HepG2 (cell line): ENCODE data around the gene ACAN. TPM values are rescaled to one million over a fixed set of nuclear protein-coding genes. Genes with fewer than 3 reads are reported as not detected.

Experiments
- ATAC-seq: fragments of 200-7000 bp; cut with Tn5 transposase; 3 replicates; pipeline ENCODE4 v1.9.1; 2020; ENCODE audit warnings: mild to moderate bottlenecking, moderate library complexity
- BruUV-seq: library from RNA; stranded (reverse); fragments of 400-500 nt; replicated peaks from 2 replicates; lab custom pipeline; 2021; lab: Mats Ljungman, UMichigan
- CTCF ChIA-PET: fragments of 300-600 bp; formaldehyde crosslinking; extraction: SDS; loops from one replicate; lab custom pipeline; 2021; ENCODE audit warnings: low total read pairs, inconsistent platforms, low intra/inter-chr PET ratio; lab: Yijun Ruan, JAX
- POLR2A ChIA-PET: fragments of 350-600 bp; sonication (Branson Sonifier 250); formaldehyde crosslinking; loops from one replicate; lab custom pipeline; 2020; ENCODE audit warnings: antibody characterized with exemption, inconsistent platforms; lab: Yijun Ruan, JAX
- DNase-seq: peaks from one replicate; pipeline ENCODE4 v3.0.0-alpha.2; 2015; ENCODE audit warnings: low spot score
- FAIRE-seq: peaks from 3 replicates; lab custom pipeline; 2011; peaks lifted over from hg19 to GRCh38; lab: Jason Lieb, UNC
- H2AFZ ChIP-seq: one replicate; pipeline ENCODE4 v1.6.1; 2011; ENCODE audit warnings: low read length, inconsistent platforms
- H3K27ac ChIP-seq: fragments of 300-600 bp; 3 replicates; pipeline ENCODE4 v1.8.0; 2011; ENCODE audit warnings: mixed run types, mild to moderate bottlenecking, mixed read lengths, low read length, inconsistent platforms; ENCODE audit not compliant: insufficient read depth; ENCODE audit errors: extremely low read length
- H3K27me3 ChIP-seq, 2 experiments: fragments of 200-600 bp in 1 of 2; 2 replicates in 1 of 2; 3 replicates in 1 of 2; pipeline versions ENCODE4 v1.6.0 to v1.8.0; 2011; ENCODE audit warnings: low read length in 2 of 2, mild to moderate bottlenecking in 2 of 2, moderate library complexity in 2 of 2, inconsistent platforms in 1 of 2; ENCODE audit not compliant: insufficient read depth in 2 of 2, control insufficient read depth in 1 of 2
- H3K36me3 ChIP-seq, 2 experiments: fragments of 200-600 bp in 1 of 2; replicated peaks in 1 of 2; 2 replicates in 1 of 2; 3 replicates in 1 of 2; pipeline versions ENCODE4 v1.5.1 to v1.8.0; 2011; ENCODE audit warnings: low read length in 2 of 2, inconsistent platforms in 1 of 2; ENCODE audit not compliant: insufficient read depth in 2 of 2, control insufficient read depth in 1 of 2
- H3K4me1 ChIP-seq: 2 replicates; pipeline ENCODE4 v1.5.1; 2012; ENCODE audit warnings: low read length, inconsistent platforms; ENCODE audit not compliant: insufficient read depth
- H3K4me2 ChIP-seq: 2 replicates; pipeline ENCODE4 v1.6.0; 2011; ENCODE audit warnings: low read depth, low read length, inconsistent platforms
- H3K4me3 ChIP-seq, 3 experiments: fragments of 200-600 bp in 1 of 3; sonication (generic), shearing (Covaris generic) in 1 of 3; replicated peaks in 1 of 3; 2 replicates each; pipeline ENCODE4 v1.5.1; 2011 to 2016; ENCODE audit warnings: low read length in 3 of 3, inconsistent platforms in 2 of 3, low read depth in 2 of 3, mild to moderate bottlenecking in 2 of 3, control low read depth in 1 of 3, mixed read lengths in 1 of 3; ENCODE audit not compliant: insufficient read depth in 1 of 3
- H3K79me2 ChIP-seq: one replicate; pipeline ENCODE4 v1.6.1; 2011; ENCODE audit warnings: low read length, inconsistent platforms; ENCODE audit not compliant: insufficient read depth
- H3K9ac ChIP-seq: 2 replicates; pipeline ENCODE4 v1.6.0; 2011; ENCODE audit warnings: mild to moderate bottlenecking, low read depth, low read length, inconsistent platforms; ENCODE audit not compliant: insufficient read depth
- H3K9me3 ChIP-seq: 2 replicates; pipeline ENCODE4 v1.5.1; 2012; ENCODE audit warnings: mild to moderate bottlenecking, low read length
- H4K20me1 ChIP-seq: 2 replicates; pipeline ENCODE4 v1.6.0; 2011; ENCODE audit warnings: inconsistent platforms, mild to moderate bottlenecking, low read length, moderate library complexity; ENCODE audit not compliant: insufficient read depth
- CREB3 ChIP-seq: sonication (generic); formaldehyde crosslinking; IDR thresholded peaks from 2 replicates; pipeline ENCODE4 v1.5.0; 2020; ENCODE audit warnings: missing genetic modification reagents
- CTCF ChIP-seq: sonication (generic); formaldehyde crosslinking; IDR thresholded peaks from 2 replicates; pipeline ENCODE4 v1.5.0; 2020; ENCODE audit warnings: mild to moderate bottlenecking, missing genetic modification reagents, moderate library complexity
- HNF1B ChIP-seq: sonication (generic); formaldehyde crosslinking; IDR thresholded peaks from 2 replicates; pipeline ENCODE4 v1.5.1; 2020; ENCODE audit warnings: mild to moderate bottlenecking, moderate library complexity, missing genetic modification reagents
- HNRNPK ChIP-seq: fragments of 200-400 bp; formaldehyde crosslinking; IDR thresholded peaks from 2 replicates; pipeline ENCODE4 v1.6.1; 2018; ENCODE audit warnings: low read length, low read depth, moderate library complexity, mild to moderate bottlenecking; ENCODE audit not compliant: poor library complexity, severe bottlenecking
- SMARCE1 ChIP-seq: fragments of 450-650 bp; IDR thresholded peaks from 2 replicates; pipeline ENCODE4 v1.6.1; 2017; ENCODE audit warnings: borderline replicate concordance
- TARDBP ChIP-seq: sonication (generic); formaldehyde crosslinking; IDR thresholded peaks from 2 replicates; pipeline ENCODE4 v1.8.0; 2022; ENCODE audit warnings: mild to moderate bottlenecking, missing genetic modification reagents
- TOE1 ChIP-seq: sonication (generic); formaldehyde crosslinking; IDR thresholded peaks from 2 replicates; pipeline ENCODE4 v1.4.0; 2020; ENCODE audit warnings: mild to moderate bottlenecking, missing genetic modification reagents
- UBTF ChIP-seq: sonication (generic); formaldehyde crosslinking; IDR thresholded peaks from 2 replicates; pipeline ENCODE4 v1.4.0; 2020; ENCODE audit warnings: mild to moderate bottlenecking, missing genetic modification reagents
- ZIK1 ChIP-seq: sonication (generic); formaldehyde crosslinking; IDR thresholded peaks from 2 replicates; pipeline ENCODE4 v1.5.0; 2020; ENCODE audit warnings: mild to moderate bottlenecking, low read depth, missing genetic modification reagents, borderline replicate concordance
- ZNF580 ChIP-seq: IDR thresholded peaks from 2 replicates; pipeline ENCODE4 v1.6.1; 2016; ENCODE audit warnings: low read depth, borderline replicate concordance
- ZNF770 ChIP-seq: sonication (generic); formaldehyde crosslinking; IDR thresholded peaks from 2 replicates; pipeline ENCODE4 v1.5.0; 2020; ENCODE audit warnings: mild to moderate bottlenecking, missing genetic modification reagents
- WGBS: methylation state at CpG from one replicate; pipeline ENCODE4 v1.1.6; 2017; ENCODE audit warnings: low lambda C conversion rate; 5-methylcytosine and 5-hydroxymethylcytosine counted together
- in situ Hi-C: cut with HindIII; loops from 2 replicates; pipeline ENCODE4 v1.10.0; 2017; ENCODE audit warnings: low pct_unique_long_range_greater_than_20kb; ENCODE audit not compliant: extremely low pct_ligation_motif_present
- intact Hi-C: fragments of 100-400 bp; cut with micrococcal nuclease; formaldehyde crosslinking; loops from one replicate; pipeline ENCODE4 v1.10.0; 2022; ENCODE audit not compliant: unreplicated experiment
- polyA plus RNA-seq, 8 experiments: library from polyadenylated mRNA; depleted of rRNA in 3 of 8; stranded (reverse) in 7 of 8; unstranded in 1 of 8; fragments of >200 nt; fragmentation: Illumina TruSeq in 4 of 8; extraction: Trizol in 4 of 8; gene quantifications; 2 replicates each; pipeline versions ENCODE4 v1.2.1 to v1.2.3, GENCODE V29; 2011 to 2016; ENCODE audit warnings: low read depth in 4 of 8, missing spikeins in 1 of 8, mixed read lengths in 1 of 8; ENCODE audit not compliant: insufficient read depth in 1 of 8
- total RNA-seq, 5 experiments: library from RNA; depleted of rRNA; stranded (reverse); fragments of >200 nt; fragmentation: Illumina TruSeq; extraction: Trizol; gene quantifications; 2 replicates each; pipeline ENCODE4 v1.2.3, GENCODE V29; 2016; ENCODE audit warnings: low read depth in 1 of 5

Gene ACAN
- total and polyA plus RNA-seq, 2 of the 13 experiments (the other 11 are each of a cell fraction or from before 2014, with no cell fraction given), result not detected

GRCh38 chr15:88912500-88912921 is 109.3 kb downstream of the ACAN start (continued):
- TF ChIP-seq HNF1B (CRISPR knock-in tag) (no peak), ZNF770 (peak; percentile 39; the same call in 1 of the 2 replicates), TARDBP (no peak)

- intact Hi-C loops, result no loop called here
- peak within 1 kb of the TSS; percentile 25 for H3K9ac ChIP-seq
- CTCF ChIA-PET, result interaction anchor here (1.3 kb wide), 1 partner anchor 9 kb away, joined by 4 read pairs; no protein-coding TSS in a partner anchor
- no peak for TF ChIP-seq SMARCE1
- TF ChIP-seq UBTF (CRISPR knock-in tag), result peak; percentile 28; the same call in 1 of the 2 replicates
- TF ChIP-seq TOE1 (CRISPR knock-in tag), result no peak
- no peak for TF ChIP-seq CREB3 (CRISPR knock-in tag)
- peak; percentile 26; the same call in 1 of the 2 replicates for TF ChIP-seq CTCF (CRISPR knock-in tag)
- no peak for TF ChIP-seq ZNF580 (CRISPR knock-in tag)
- peak; percentile 58 for TF ChIP-seq HNRNPK
- peak; percentile 55; the same call in 1 of the 2 replicates for TF ChIP-seq ZIK1
Measured at GRCh38 chr15:88913017-88913849, 110.0 kb downstream of the ACAN start, which contains the start of gene MFGE8. MFGE8 (minus strand) TSS chr15:88913379; CDS start chr15:88913319, 60 bp downstream.

More at GRCh38 chr15:88913017-88913849, 110.0 kb downstream of the ACAN start, which contains the start of gene MFGE8:
- peak; percentile 31 for DNase-seq
- no peak for FAIRE-seq
- Histone ChIP-seq H4K20me1 (no peaks in the 10 kb centered on the region), H3K4me1 (peaks cover 18% of the 10 kb centered on the region), H3K4me3 (peak within 1 kb of the TSS; percentile 46 to 76 (median 69)), H3K4me2 (peak within 1 kb of the TSS; percentile 74), H3K27ac (no peak within 1 kb of the TSS), H2AFZ (no peak within 1 kb of the TSS), H3K36me3 (no peaks in the 10 kb centered on the region), H3K27me3 (no peaks in the 10 kb centered on the region), H3K9me3 (no peaks in the 10 kb centered on the region), H3K79me2 (no peaks in the 10 kb centered on the region)
- BruUV-seq, result no TSS peak
- WGBS, result 5% methylated on average over 17 of the region's 67 CpGs
- POLR2A ChIA-PET, result no interaction called here
- in situ Hi-C loops, result no loop called here
- peak; percentile 92 for ATAC-seq
